ENCODE data around the gene AADAC.
"Not testable (repeated sequence)": the region's sequence is repeated elsewhere in the genome, so short reads cannot be mapped to it uniquely, and the experiment has no call there.

The AADAC gene

DNA sequence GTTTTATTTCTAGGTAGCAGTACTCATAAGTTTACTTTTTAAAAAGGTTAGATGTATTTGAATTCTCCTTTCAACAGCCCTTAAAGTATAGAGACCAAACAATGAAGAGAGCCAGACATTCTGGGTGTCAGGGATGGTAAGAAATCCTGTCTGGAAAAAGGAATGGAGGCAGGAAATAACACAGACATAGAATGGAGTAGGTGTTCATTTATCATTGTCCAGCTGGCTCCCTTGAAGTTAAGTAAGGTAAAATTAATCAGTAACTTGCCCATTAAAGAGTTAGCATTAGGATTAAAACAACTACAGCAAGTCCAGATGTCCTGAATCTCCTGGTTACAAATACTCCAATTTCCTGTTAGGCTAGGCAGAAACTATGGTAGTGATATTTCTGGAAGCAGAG is 46.0 kb downstream of the AADAC start:
- DNase-seq, result no peak

DNA sequence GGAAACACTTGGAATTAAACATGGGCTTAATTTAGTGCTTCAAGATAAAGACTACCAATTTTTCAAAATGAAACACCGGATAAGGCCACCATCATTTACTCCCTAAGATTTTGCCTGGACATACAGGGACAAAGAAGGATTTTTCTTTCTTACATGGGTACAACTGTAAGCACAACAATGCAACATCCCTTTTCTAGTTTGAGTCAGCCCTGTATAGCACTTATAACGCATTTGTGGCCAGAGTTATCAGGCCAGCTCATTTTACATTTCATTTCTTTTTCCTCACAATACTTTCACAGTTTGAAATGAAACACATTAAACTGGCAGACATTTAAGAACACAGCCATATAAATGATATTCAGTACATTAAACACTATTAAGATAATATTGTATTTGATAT is 49.7 kb downstream of the AADAC start:
- DNase-seq, result no peak

DNA sequence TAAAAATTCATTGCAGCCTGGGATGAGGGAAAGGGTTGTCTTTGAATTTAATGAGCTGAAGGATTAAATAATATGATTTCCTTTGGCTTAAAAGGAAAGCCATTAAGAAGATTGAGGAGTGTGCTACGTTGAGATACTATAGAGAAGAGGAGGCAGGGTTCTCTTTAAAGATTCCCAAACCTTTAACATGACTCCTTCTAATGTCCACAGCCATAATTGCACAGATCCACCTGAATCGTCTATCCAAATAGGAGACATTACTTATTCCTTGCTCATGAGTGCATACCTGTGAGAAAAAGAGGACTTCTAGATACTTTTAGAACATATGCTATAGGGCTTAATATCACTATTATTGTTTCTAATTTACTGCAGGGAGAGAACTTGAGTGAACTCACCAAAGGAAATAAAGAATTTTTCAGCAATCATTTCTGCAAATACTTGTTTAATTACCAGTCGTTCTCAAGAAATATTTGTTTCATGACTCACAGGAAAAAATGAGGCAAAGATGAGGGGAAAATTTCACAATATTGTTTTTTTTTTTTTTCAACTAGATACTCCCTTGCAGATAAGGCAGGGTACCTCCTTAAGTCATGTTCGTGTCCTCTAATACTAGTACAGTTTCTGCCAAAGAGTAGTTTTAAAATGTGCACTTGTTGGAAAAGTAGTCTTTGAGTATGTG is 50.6 kb downstream of the AADAC start:
- DNase-seq, result no peak

DNA sequence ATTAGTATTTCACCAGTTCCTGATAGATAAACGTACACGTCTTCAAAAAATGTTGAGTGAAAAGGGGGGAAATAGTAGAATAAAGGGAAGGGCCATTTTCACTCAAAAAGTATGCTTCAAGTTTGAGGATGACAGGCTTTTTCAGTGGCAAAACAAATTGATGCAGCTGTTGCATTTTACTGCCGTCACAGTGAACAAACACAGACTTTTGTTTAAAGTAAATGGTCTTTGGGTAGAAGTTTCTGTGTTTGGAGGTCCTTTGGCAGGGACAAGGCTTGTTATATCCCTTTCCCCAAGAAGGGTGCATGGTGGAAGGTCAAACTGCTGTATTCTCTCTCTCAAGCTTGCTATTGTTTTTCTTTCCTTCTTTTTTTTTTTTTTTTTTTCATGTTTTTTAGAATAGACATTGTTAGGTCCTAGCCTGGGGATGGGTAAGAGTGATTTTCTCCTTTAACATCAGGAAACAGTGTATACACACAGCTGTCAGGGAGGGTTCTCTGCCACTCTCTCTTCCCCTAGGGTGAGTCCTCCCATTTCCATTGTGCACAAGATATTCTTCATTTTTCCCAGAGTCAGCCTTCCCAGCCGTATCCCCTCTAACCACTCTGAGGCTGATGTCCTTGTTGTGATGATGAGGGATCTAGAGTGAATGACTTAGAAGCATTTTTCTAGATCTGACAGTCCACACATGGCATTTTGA is 52.9 kb downstream of the AADAC start:
- DNase-seq, result no peak

DNA sequence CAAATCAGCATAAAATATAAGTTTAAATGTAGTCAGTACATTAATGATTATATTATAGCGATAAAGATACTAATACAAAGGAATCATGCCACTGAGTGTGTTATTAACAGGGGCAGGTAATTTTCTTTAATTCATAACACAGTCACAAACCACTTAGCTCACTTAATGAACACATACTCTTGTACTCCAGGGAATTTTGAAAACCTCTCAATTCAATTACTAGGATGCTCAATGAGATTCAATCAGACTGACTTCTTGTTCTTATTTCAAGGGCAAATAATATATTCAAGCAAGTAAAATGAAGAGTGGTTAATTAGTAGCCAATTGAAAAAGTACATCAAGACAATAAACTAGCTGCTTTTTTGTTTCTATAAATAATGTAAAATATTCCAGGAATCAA is 53.8 kb downstream of the AADAC start:
- DNase-seq, result no peak

DNA sequence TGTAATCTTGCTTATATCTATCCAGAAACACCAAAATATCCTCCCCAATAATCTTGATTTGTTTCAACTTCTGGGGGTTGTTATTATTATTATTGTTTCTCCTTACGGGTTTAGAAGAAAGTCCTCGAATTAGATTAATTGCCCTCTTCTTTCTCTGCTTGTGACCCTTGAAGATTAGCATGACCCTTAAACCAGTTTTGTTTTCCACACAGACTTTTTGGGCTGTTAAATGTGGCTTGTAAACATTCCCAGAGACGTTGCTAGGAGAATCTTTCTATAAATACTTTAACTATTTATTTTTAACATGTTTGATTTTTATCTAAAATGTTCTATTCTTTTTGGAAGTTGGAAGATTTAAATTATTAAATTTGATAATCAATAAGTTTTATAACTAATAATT is 55.3 kb downstream of the AADAC start:
- no peak for DNase-seq

DNA sequence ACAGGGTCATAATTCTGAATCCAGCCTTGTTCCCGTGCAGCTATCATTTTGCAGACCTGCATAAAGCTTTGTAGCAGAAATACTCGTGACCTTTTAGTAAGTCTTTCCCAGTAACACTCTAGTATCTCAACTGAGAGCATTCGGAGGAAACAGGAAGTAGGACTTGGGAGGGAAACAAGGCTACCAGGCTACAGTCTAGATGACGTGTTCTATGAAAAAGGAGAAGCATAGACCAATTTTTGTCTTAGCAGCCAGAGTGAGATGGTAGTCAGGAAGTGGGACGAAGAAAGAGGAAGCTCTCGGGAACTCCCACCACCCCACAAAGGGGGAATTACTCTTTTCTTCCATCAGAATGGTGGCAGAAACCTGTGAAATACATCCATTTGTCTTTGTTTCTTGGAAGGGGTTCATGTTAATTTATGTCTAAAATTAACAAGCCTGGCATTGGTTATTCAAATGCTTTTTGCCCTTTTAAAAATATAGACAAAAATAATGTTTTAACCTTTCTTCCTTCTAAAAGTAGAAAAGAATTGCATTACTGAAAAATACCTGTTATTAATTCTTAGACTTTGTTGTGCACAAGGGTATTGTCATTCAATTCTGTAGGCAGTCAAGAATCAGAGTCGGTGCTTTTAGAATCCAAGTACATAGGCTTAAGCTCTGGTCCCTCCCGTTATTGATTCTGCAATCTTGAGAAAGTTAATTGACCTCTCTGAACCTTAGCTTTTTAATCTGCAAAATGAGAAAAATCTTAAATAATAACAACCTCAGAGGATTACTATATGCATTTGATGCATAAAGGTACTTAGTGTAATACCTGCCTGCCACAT is 57.9 kb downstream of the AADAC start:
- DNase-seq, result no peak

DNA sequence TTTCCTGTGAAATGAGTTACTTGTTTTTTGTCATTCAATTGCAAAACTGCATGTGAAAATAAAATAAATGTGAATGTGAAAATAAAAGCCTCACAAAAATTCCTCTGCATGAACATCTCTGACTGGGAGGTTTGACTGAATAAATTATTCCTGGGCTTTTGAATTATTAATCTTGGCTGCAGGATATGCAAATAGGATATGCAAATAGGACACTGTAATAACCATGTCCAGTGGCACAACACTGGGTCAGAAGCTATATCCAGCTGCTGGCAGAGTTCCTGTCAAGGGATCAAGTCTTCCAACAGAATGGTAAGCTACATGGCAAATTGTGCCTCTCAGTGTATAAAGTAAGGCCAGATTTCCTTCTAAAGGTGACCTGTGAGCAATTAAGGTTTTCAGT is 59.5 kb downstream of the AADAC start, which contains the start of gene SUCNR1:
Gene SUCNR1, plus strand, starts transcription at position 246 of the 400 bp plus-strand sequence. CDS start 6,250 bp downstream, outside the sequence.
- DNase-seq, result no peak

DNA sequence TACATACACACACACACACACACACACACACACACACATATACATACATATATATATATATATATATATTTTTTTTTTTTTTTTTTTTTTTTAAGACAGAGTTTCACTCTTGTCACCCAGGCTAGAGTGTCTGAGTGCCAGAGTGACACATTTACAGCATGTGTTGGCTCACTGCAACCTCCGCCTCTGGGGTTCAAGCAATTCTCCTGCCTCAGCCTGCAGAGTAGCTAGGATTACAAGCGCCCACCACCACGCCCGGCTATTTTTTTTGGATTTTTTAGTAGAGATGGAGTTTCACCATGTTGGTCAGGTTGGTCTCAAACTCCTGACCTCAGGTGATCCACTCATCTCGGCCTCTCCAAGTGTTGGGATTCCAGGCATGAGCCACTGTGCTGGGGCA is 60.2 kb downstream of the AADAC start:
- not testable (repeated sequence) for DNase-seq

DNA sequence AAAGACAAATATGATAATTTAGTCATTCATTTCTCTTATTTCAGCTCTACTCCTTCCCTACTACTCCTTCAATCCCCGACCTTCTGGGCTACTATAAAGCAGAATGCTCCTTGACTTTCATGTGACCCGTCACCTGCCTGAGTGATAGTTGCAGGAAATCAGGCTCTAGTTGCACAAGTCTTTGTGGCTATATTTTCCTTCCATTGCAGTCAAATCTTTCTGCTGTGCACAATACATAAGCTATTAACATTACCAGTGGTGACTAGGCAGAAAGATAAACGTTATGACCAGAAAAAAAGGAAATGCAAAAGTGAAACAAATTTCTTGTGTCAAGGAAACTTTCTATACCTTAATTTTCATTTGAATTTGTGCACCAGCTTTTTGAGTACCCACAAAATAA is 61.8 kb downstream of the AADAC start:
- DNase-seq, result no peak

DNA sequence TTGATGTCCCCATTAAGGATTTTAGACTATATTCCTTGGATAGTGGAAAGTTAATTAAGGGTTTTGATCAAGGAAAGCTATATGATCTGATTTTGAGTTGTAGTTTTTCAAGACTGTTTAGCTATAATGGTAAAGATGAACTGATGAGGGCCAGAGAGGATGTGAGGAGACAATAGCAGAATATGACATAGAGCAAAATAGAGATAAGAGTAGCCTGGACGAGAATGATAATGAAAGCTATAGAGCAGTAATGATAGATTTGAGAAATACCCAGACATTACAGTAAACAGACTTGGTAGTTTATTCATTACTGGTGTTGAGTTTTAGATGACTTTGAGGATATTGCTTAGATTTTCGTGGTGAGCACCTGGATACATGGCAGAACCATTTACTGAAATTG is 63.4 kb downstream of the AADAC start:
- no peak for DNase-seq

All from activated CD4-positive, alpha-beta T cell treated with anti-CD3 and anti-CD28 coated beads for 4 hours (primary cell).